ENCODE measurements around the gene TFF2. TPM values are rescaled to one million over a fixed set of nuclear protein-coding genes. Genes with fewer than 3 reads are reported as not detected.

TFF2 gene
- total RNA-seq, 3 donors from 2014 or later (not counting 1 experiment from before 2014, with no cell fraction given): not detected

GRCh38 chr21:42384156-42384945 lies 33.6 kb upstream of the TFF2 start:
- Histone ChIP-seq H3K4me1 (ENCODE audit: control insufficient read depth, insufficient read depth, low read length) (peaks cover 8% of the 10 kb centered on the region), H3K27me3 (ENCODE audit: control insufficient read depth, insufficient read depth, low read length) (no peaks in the 10 kb centered on the region), H3K9me3 (ENCODE audit: control insufficient read depth, insufficient read depth, low read length) (peaks cover 18% of the 10 kb centered on the region), H3K27ac (ENCODE audit: low read length) (no peak overlapping the region), H3K36me3 (ENCODE audit: control insufficient read depth, insufficient read depth, low read length) (no peaks in the 10 kb centered on the region), H3K4me3 (ENCODE audit: low read length) (no peak overlapping the region)
- no peak overlapping the region for H3K27ac Mint-ChIP-seq
- H3K9me3 Mint-ChIP-seq: peaks cover 2 to 7% of the 10 kb centered on the region in 2 donors
- H3K4me3 Mint-ChIP-seq: no peak overlapping the region
- ATAC-seq (no peak), DNase-seq (no peak)
- TF ChIP-seq CTCF (IDR thresholded peaks at IDR 0.05): no peak
- intact Hi-C loops (cut with micrococcal nuclease): no loop called here
- peaks cover 31 to 45% of the 10 kb centered on the region in 2 donors for H3K27me3 Mint-ChIP-seq (ENCODE audit: low read depth in 2 of 2)
- H3K36me3 Mint-ChIP-seq: peaks cover 11% of the 10 kb centered on the region
- peaks cover 8 to 20% of the 10 kb centered on the region in 2 donors for H3K4me1 Mint-ChIP-seq
- WGBS (ENCODE audit: insufficient coverage): 85% methylated on average over 8 of the region's 8 CpGs

- H3K27me3 Mint-ChIP-seq (ENCODE audit: low read depth in 2 of 2): peaks cover 22 to 35% of the 10 kb centered on the region in 2 donors
- no peak for ATAC-seq
- peaks cover 2 to 7% of the 10 kb centered on the region in 2 donors for H3K9me3 Mint-ChIP-seq
- no peaks in the 10 kb centered on the region for H3K4me1 ChIP-seq (ENCODE audit: control insufficient read depth, insufficient read depth, low read length)
- peaks cover 11% of the 10 kb centered on the region for H3K36me3 Mint-ChIP-seq
- H3K4me3 Mint-ChIP-seq: no peak overlapping the region
- no peak for DNase-seq
- no peak overlapping the region for H3K4me3 ChIP-seq (ENCODE audit: low read length)
- no peak for TF ChIP-seq CTCF (IDR thresholded peaks at IDR 0.05)
- peaks cover 18% of the 10 kb centered on the region for H3K9me3 ChIP-seq (ENCODE audit: control insufficient read depth, insufficient read depth, low read length)
- intact Hi-C loops (cut with micrococcal nuclease): no loop called here
- no peaks in the 10 kb centered on the region for H3K27me3 ChIP-seq (ENCODE audit: control insufficient read depth, insufficient read depth, low read length)
- no peak overlapping the region for H3K27ac ChIP-seq (ENCODE audit: low read length)
- H3K36me3 ChIP-seq (ENCODE audit: control insufficient read depth, insufficient read depth, low read length): no peaks in the 10 kb centered on the region
- no peak overlapping the region for H3K27ac Mint-ChIP-seq
- WGBS (ENCODE audit: insufficient coverage): 91% methylated on average over 6 of the region's 6 CpGs
- peaks cover 8 to 14% of the 10 kb centered on the region in 2 donors for H3K4me1 Mint-ChIP-seq
These were observed 32.5 kb upstream of the TFF2 start for GRCh38 chr21:42383331-42383730.

GRCh38 chr21:42382915-42383314 lies 32.1 kb upstream of the TFF2 start:
- 89% methylated on average over 6 of the region's 6 CpGs for WGBS (ENCODE audit: insufficient coverage)
- intact Hi-C loops (cut with micrococcal nuclease): no loop called here
- no peak for ATAC-seq

More at GRCh38 chr21:42382915-42383314, 32.1 kb upstream of the TFF2 start:
- Mint-ChIP-seq H3K4me3 (no peak overlapping the region), H3K27me3 (ENCODE audit: low read depth in 2 of 2) (peaks cover 22 to 31% of the 10 kb centered on the region in 2 donors), H3K36me3 (peaks cover 11% of the 10 kb centered on the region), H3K27ac (no peak overlapping the region), H3K9me3 (peaks cover 2 to 7% of the 10 kb centered on the region in 2 donors), H3K4me1 (peaks cover 6 to 13% of the 10 kb centered on the region in 2 donors)
- DNase-seq: no peak
- Histone ChIP-seq H3K9me3 (ENCODE audit: control insufficient read depth, insufficient read depth, low read length) (peaks cover 18% of the 10 kb centered on the region), H3K27me3 (ENCODE audit: control insufficient read depth, insufficient read depth, low read length) (no peaks in the 10 kb centered on the region), H3K27ac (ENCODE audit: low read length) (no peak overlapping the region), H3K36me3 (ENCODE audit: control insufficient read depth, insufficient read depth, low read length) (no peaks in the 10 kb centered on the region), H3K4me3 (ENCODE audit: low read length) (no peak overlapping the region), H3K4me1 (ENCODE audit: control insufficient read depth, insufficient read depth, low read length) (no peaks in the 10 kb centered on the region)
- TF ChIP-seq CTCF (IDR thresholded peaks at IDR 0.05): no peak

Data from natural killer cell (primary cell).